Epidermal melanocyte (primary cell): Measurements from ENCODE around the gene ESD.
A peak's percentile ranks its signal among the peaks of the same experiment; 100 is the strongest.
"Not testable (repeated sequence)": the region's sequence is repeated elsewhere in the genome, so short reads cannot be mapped to it uniquely, and the experiment has no call there.

ENCODE experiments used
- DNase-seq: peaks from one replicate; pipeline ENCODE4 v3.0.0; 2011; ENCODE audit warnings: low spot score; ENCODE audit not compliant: insufficient read length

ESD gene

DNA sequence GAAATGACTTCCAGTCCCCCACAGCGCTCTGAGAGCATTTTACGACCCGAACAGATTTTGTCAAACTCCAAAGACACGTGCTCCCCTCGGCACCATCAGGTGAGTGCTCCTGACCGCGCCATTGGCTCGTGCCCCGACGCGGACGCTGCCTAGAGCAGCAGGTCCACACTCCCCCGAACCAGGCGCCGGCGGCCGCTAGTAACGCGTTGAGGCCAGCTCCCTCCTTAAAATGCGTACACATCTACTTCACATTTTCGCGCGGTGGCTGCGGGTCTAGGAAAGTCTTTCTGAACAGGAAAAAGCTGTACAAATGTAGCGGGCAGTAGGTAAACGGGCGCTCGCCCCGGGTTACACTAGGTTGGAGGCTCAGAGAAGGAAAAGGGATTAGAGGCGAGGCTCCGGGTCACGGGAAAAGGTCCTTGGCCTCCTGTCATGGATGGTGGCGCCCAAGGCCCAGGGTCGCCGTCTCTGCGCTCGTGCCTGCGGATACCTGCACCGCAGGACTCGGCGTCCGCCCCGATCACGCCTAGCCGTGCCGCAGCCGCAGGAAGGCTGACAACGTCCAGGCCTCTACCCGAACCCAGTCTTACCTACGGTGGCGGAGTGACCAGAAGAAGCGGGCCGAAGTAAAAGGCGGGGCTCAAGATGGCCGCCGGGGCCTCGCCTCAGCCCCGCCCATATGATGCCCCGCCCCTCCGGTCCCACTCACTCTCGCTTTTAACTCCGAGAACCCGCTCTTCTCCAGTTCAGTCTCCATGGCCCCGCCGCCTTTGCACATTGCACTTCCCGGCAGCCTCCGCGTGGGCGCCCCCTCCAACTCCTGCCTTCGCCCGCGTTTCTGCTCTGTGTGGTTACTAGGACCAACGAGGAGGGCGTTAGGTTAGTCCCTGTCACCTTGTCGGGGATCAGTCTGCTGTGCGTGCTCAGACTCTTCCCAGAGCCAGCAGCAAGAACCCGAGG lies at the start of gene ESD:
ESD (minus strand) TSS at position 647 of the 960 bp plus-strand sequence. CDS start 5,748 bp downstream, outside the sequence.
- DNase-seq: peak; percentile 81

- no peak for DNase-seq
These were observed 49.8 kb upstream of the ESD start for GRCh38 chr13:46846726-46847125.

- DNase-seq: no peak
These were observed 48.2 kb upstream of the ESD start for GRCh38 chr13:46845146-46845545.

- DNase-seq: no peak
These were observed 47.5 kb upstream of the ESD start for GRCh38 chr13:46844431-46844830.

- DNase-seq: no peak
These were observed 42.4 kb upstream of the ESD start for GRCh38 chr13:46839399-46839798.

- DNase-seq: no peak
These were observed 37.7 kb upstream of the ESD start for GRCh38 chr13:46834657-46835056.

DNA sequence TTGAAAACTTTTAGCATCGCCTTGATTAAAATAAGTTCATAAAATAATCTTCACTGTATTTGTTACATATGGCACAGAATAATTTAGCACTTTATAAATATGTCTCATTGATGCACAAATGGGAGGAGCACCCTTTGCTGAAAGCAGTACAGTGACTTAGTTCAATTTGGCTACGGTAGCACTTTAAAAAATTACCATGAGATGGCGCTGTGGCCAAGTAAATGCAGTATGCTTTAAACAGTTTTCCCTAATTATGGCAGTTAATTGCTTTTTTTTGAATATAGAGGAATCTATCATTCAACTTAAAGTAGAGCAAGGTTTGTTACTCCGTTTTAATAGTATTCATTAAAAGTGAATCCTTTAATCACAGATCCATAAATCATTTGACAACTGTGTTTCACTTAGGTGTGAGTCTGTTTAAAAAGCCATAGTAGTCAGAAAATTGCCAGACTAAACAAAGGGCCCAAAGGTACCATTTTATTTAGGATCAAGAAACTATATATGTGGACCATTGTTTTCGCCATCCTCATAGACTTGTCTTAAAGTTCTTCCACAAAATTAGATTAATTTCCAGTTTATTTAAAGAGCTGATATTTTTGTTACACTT lies 34.7 kb upstream of the ESD start:
- DNase-seq: no peak

GRCh38 chr13:46830405-46831005 lies 33.5 kb upstream of the ESD start:
- no peak for DNase-seq

GRCh38 chr13:46822551-46822950 lies 25.6 kb upstream of the ESD start:
- no peak for DNase-seq

- DNase-seq: no peak
These were observed 21.0 kb upstream of the ESD start for GRCh38 chr13:46817838-46818476.

- DNase-seq: no peak
These were observed 20.1 kb upstream of the ESD start for GRCh38 chr13:46817095-46817494.

DNA sequence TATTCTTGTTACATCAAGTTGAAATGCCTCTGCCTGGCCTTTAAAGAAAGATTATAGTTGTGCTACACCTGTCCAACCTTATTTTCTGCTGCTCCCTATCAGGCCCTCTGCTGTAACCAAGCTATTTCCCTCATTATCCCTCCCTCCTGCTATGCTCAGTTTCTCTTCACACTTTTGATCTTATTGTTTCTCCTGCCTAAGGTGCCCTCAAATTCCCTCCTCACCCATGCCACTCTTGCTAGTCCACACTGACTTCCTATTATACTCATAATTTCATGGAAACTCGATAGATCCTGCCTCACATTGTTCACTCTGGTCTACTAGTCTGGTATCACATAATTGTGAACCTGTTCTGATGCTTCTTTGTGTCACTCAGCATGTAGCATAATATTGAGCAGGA lies 19.4 kb upstream of the ESD start:
- no peak for DNase-seq

GRCh38 chr13:46812301-46812797 lies 15.4 kb upstream of the ESD start:
- no peak for DNase-seq

- no peak for DNase-seq
These were observed 13.5 kb upstream of the ESD start for GRCh38 chr13:46810440-46810839.

DNA sequence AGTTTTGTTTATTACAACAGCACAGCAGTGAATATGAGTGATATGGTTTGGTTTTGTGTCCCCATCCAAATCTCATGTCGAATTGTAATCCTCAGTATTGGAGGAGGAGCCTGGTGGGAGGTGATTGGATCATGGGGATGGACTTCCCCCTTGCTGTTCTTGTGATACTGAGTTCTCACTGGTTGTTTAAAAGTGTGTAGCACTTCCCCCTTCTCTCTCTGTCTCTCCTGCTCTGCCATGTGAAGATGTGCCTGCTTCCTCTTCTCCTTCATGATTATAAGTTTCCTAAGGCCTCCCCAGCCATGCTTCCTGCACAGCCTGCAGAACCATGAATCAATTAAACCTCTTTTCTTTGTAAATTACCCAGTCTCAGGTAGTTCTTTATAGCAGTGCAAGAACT lies 8.0 kb upstream of the ESD start:
- DNase-seq: not testable (repeated sequence)

DNA sequence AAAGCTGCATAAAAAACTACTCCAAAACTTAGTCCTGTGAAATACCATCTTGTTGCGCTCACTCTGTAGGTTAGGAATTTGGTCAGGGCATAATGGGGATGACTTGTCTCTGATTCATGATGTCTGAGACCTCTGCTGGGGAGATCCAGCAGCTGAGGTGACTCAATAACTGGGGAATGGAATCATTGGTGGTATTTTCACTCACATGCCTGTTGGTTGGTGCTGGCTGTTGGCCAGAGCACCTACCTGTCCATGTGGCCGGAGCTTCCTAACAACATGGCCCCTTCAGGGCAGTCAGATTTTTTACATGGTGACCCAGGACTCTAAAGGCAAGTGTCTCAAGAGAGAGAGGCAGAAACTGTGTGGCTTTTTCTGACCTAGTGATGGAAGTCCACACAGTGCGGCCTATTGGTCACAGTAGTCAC lies 7.4 kb upstream of the ESD start:
- no peak for DNase-seq

GRCh38 chr13:46803586-46803985 lies 6.6 kb upstream of the ESD start:
- DNase-seq: no peak

GRCh38 chr13:46801858-46802257 lies 4.9 kb upstream of the ESD start:
- no peak for DNase-seq

- DNase-seq: no peak
These were observed 2.2 kb upstream of the ESD start for GRCh38 chr13:46799139-46799538.

GRCh38 chr13:46797501-46798237 lies 708 bp upstream of the ESD start:
- DNase-seq: no peak

GRCh38 chr13:46796129-46796514 lies 839 bp downstream of the ESD start:
- no peak for DNase-seq
